ENCODE results near the gene UBE2J2.

GRCh38 chr1:1240348-1240732, 33.3 kb downstream of the UBE2J2 start:
- TF ChIP-seq CSDC2 (CRISPR knock-in tag; IDR thresholded peaks at IDR 0.05) (no peak), OSR1 (CRISPR knock-in tag; IDR thresholded peaks at IDR 0.05) (no peak), ZNF8 (CRISPR knock-in tag; IDR thresholded peaks at IDR 0.05) (no peak), TOX (CRISPR knock-in tag; IDR thresholded peaks at IDR 0.05; ENCODE audit: borderline replicate concordance) (no peak), ZFP3 (CRISPR knock-in tag; IDR thresholded peaks at IDR 0.05) (no peak)
- TF ChIP-seq, protein P1, sequence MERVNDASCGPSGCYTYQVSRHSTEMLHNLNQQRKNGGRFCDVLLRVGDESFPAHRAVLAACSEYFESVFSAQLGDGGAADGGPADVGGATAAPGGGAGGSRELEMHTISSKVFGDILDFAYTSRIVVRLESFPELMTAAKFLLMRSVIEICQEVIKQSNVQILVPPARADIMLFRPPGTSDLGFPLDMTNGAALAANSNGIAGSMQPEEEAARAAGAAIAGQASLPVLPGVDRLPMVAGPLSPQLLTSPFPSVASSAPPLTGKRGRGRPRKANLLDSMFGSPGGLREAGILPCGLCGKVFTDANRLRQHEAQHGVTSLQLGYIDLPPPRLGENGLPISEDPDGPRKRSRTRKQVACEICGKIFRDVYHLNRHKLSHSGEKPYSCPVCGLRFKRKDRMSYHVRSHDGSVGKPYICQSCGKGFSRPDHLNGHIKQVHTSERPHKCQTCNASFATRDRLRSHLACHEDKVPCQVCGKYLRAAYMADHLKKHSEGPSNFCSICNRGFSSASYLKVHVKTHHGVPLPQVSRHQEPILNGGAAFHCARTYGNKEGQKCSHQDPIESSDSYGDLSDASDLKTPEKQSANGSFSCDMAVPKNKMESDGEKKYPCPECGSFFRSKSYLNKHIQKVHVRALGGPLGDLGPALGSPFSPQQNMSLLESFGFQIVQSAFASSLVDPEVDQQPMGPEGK (CRISPR knock-in tag; IDR thresholded peaks at IDR 0.05; ENCODE audit: borderline replicate concordance) = no peak

Measured in SK-N-SH treated with all-trans-retinoic acid at 6 μM for 48 hours (cell line).